ENCODE data around the gene AP2A2.

DNA sequence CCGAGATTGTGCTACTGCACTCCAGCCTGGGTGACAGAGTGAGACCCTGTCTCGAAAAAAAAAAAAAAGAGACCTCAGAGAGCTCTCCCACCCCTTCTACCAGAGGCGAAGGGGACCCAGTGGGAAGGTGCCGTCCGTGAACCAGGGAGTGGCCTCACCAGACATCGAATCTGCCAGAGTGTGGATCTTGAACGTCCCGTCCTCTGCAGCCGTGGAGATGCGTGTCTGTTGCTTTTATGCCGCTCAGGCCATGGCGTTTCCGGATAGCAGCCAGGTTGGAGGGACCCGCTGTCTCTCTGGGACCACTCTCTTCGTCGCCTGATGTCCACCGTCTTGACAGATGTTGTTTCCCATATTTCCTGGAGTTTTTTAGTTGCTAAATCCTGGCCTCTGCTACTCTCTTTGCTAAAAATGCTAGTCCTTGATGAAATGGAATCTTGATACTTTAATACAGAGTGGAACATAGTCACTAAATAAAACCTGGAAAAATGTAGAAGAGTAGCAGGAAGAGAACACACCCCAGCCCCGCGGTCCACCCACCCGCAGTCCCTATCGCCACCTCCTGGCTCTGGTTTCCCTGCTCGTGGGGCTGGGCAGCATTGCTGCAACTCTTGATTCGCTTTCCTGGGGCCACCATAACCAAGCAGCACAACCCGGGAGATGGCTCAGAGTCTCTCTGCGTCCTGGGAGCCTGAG, 122.9 kb downstream of the AP2A2 start:
- TF ChIP-seq, protein P1, sequence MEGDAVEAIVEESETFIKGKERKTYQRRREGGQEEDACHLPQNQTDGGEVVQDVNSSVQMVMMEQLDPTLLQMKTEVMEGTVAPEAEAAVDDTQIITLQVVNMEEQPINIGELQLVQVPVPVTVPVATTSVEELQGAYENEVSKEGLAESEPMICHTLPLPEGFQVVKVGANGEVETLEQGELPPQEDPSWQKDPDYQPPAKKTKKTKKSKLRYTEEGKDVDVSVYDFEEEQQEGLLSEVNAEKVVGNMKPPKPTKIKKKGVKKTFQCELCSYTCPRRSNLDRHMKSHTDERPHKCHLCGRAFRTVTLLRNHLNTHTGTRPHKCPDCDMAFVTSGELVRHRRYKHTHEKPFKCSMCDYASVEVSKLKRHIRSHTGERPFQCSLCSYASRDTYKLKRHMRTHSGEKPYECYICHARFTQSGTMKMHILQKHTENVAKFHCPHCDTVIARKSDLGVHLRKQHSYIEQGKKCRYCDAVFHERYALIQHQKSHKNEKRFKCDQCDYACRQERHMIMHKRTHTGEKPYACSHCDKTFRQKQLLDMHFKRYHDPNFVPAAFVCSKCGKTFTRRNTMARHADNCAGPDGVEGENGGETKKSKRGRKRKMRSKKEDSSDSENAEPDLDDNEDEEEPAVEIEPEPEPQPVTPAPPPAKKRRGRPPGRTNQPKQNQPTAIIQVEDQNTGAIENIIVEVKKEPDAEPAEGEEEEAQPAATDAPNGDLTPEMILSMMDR (conservative IDR thresholded peaks at IDR 0.05; ENCODE audit: low read length) = no peak; the same call in 1 of the 2 replicates
- no peak for TF ChIP-seq EZH2phosphoT487 (IDR thresholded peaks at IDR 0.05; ENCODE audit: borderline replicate concordance)

Data from Loucy (cell line).